Measurements from ENCODE around the gene SDHA. TPM values are rescaled to one million over a fixed set of nuclear protein-coding genes. Genes with fewer than 3 reads are reported as not detected.

Gene SDHA
- total and polyA plus RNA-seq, 2 of the 8 experiments (the other 6 are each of a cell fraction or from before 2014, with no cell fraction given): 59.7 to 87.3 TPM

GRCh38 chr5:305050-305449 is 86.9 kb downstream of the SDHA start (continued):
- no peak for TF ChIP-seq CHD7 (IDR thresholded peaks at IDR 0.05; ENCODE audit: insufficient replicate concordance, low read length)
